CD14-positive monocyte (primary cell): ENCODE results near the gene DGKK. TPM values are rescaled to one million over a fixed set of nuclear protein-coding genes. Genes with fewer than 3 reads are reported as not detected.
A peak's percentile ranks its signal among the peaks of the same experiment; 100 is the strongest.

Experiments used
- DNase-seq, 3 donors: peaks; one replicate each; pipeline ENCODE4 v3.0.0-alpha.2; 2011 to 2022
- H2AFZ ChIP-seq: 2 replicates; pipeline ENCODE4 v1.6.0; 2012; ENCODE audit warnings: mild to moderate bottlenecking, low read depth, low read length, inconsistent platforms; ENCODE audit not compliant: insufficient read depth, poor library complexity, severe bottlenecking
- H3K27ac ChIP-seq, 2 donors: 1 replicate in 1 of 2; 2 replicates in 1 of 2; pipeline ENCODE4 v1.5.1; 2012 to 2013; ENCODE audit warnings: low read length in 2 of 2, control low read depth in 1 of 2, inconsistent platforms in 1 of 2, low read depth in 1 of 2, mild to moderate bottlenecking in 1 of 2
- H3K27me3 ChIP-seq, 2 donors: one replicate each; pipeline versions ENCODE4 v1.6.0 to v1.6.1; 2011 to 2013; ENCODE audit warnings: low read length in 2 of 2; ENCODE audit not compliant: control insufficient read depth in 2 of 2, insufficient read depth in 2 of 2
- H3K36me3 ChIP-seq, 2 donors: replicated peaks in 1 of 2; 1 replicate in 1 of 2; 2 replicates in 1 of 2; pipeline versions ENCODE4 v1.5.1 to v1.6.1; 2012 to 2013; ENCODE audit warnings: low read length in 2 of 2, control low read depth in 1 of 2, inconsistent platforms in 1 of 2, mild to moderate bottlenecking in 1 of 2; ENCODE audit not compliant: insufficient read depth in 2 of 2, control insufficient read depth in 1 of 2
- H3K4me1 ChIP-seq, 2 donors: 1 replicate in 1 of 2; 2 replicates in 1 of 2; pipeline versions ENCODE4 v1.5.1 to v1.6.1; 2012 to 2013; ENCODE audit warnings: low read length in 2 of 2, control low read depth in 1 of 2, inconsistent platforms in 1 of 2, mild to moderate bottlenecking in 1 of 2, moderate library complexity in 1 of 2; ENCODE audit not compliant: insufficient read depth in 2 of 2, control insufficient read depth in 1 of 2
- H3K4me2 ChIP-seq: replicated peaks from 2 replicates; pipeline ENCODE3; 2012; ENCODE audit warnings: low read length, moderate library complexity, mild to moderate bottlenecking; ENCODE audit not compliant: poor library complexity, severe bottlenecking; ENCODE audit errors: extremely low read depth
- H3K4me3 ChIP-seq, 3 experiments: fragments of 200-600 bp in 1 of 3; sonication (generic) in 1 of 3; replicated peaks in 1 of 3; 1 replicate in 2 of 3; 2 replicates in 1 of 3; pipeline ENCODE4 v1.5.1; 2011 to 2013; ENCODE audit warnings: low read length in 3 of 3, mild to moderate bottlenecking in 3 of 3, control low read depth in 2 of 3, low read depth in 2 of 3, inconsistent platforms in 1 of 3, moderate library complexity in 1 of 3
- H3K79me2 ChIP-seq: 2 replicates; pipeline ENCODE4 v1.6.0; 2012; ENCODE audit warnings: mild to moderate bottlenecking, control low read depth, inconsistent platforms, low read length, moderate library complexity; ENCODE audit not compliant: insufficient read depth
- H3K9ac ChIP-seq: 2 replicates; pipeline ENCODE4 v1.6.0; 2017; ENCODE audit warnings: low read length, mild to moderate bottlenecking; ENCODE audit not compliant: insufficient read depth, poor library complexity, severe bottlenecking
- H3K9me3 ChIP-seq, 2 donors: replicated peaks in 1 of 2; 1 replicate in 1 of 2; 2 replicates in 1 of 2; pipeline versions ENCODE4 v1.5.1 to v1.6.1; 2012 to 2013; ENCODE audit warnings: low read length in 2 of 2, control low read depth in 1 of 2; ENCODE audit not compliant: control insufficient read depth in 1 of 2, insufficient read depth in 1 of 2
- H4K20me1 ChIP-seq: 2 replicates; pipeline ENCODE4 v1.6.0; 2012; ENCODE audit warnings: mild to moderate bottlenecking, low read length, control low read depth, moderate library complexity; ENCODE audit not compliant: insufficient read depth
- H3K27ac Mint-ChIP-seq, 7 donors: one replicate each; pipeline ENCODE4 v1.8.0; 2020; ENCODE audit warnings: mild to moderate bottlenecking in 7 of 7, mixed read lengths in 7 of 7, moderate library complexity in 6 of 7, inconsistent platforms in 2 of 7
- H3K27me3 Mint-ChIP-seq, 3 donors: one replicate each; pipeline ENCODE4 v1.8.0; 2021 to 2022; ENCODE audit warnings: low read depth in 3 of 3, mild to moderate bottlenecking in 3 of 3, mixed read lengths in 3 of 3, moderate library complexity in 3 of 3, inconsistent platforms in 1 of 3
- H3K36me3 Mint-ChIP-seq, 2 donors: one replicate each; pipeline ENCODE4 v1.8.0; 2020; ENCODE audit warnings: mixed read lengths in 2 of 2, inconsistent platforms in 1 of 2, mild to moderate bottlenecking in 1 of 2
- H3K4me1 Mint-ChIP-seq: one replicate; pipeline ENCODE4 v1.8.0; 2020; ENCODE audit warnings: mild to moderate bottlenecking, mixed read lengths
- H3K4me3 Mint-ChIP-seq, 2 donors: one replicate each; pipeline ENCODE4 v1.8.0; 2020; ENCODE audit warnings: mild to moderate bottlenecking in 2 of 2, mixed read lengths in 2 of 2, moderate library complexity in 1 of 2
- H3K9me3 Mint-ChIP-seq, 7 donors: one replicate each; pipeline ENCODE4 v1.8.0; 2020 to 2022; ENCODE audit warnings: mixed read lengths in 7 of 7, mild to moderate bottlenecking in 6 of 7, moderate library complexity in 6 of 7, inconsistent platforms in 2 of 7
- WGBS: methylation state at CpG from one replicate; pipeline ENCODE4 v1.1.5; 2013; ENCODE audit warnings: missing lambda C conversion rate; ENCODE audit not compliant: insufficient coverage; 5-methylcytosine and 5-hydroxymethylcytosine counted together
- intact Hi-C, 2 donors: fragments of 100-400 bp; cut with micrococcal nuclease; formaldehyde crosslinking; loops; one replicate each; pipeline versions ENCODE4 v1.15.0 to v1.15.1; 2023
- polyA plus RNA-seq, 3 donors: library from polyadenylated mRNA; depleted of rRNA in 1 of 3; unstranded in 2 of 3; stranded (reverse) in 1 of 3; fragments of 300-500 nt in 2 of 3; fragments of >200 nt in 1 of 3; fragmentation: Illumina TruSeq in 2 of 3; gene quantifications; 1 replicate in 2 of 3; 2 replicates in 1 of 3; pipeline ENCODE4 v1.2.3, GENCODE V29; 2012 to 2021
- TF ChIP-seq, protein P1 (sequence below): fragments of 200-600 bp; IDR thresholded peaks from one replicate; pipeline ENCODE4 v1.8.0; 2022; ENCODE audit warnings: antibody characterized with exemption, mild to moderate bottlenecking

DGKK gene
- polyA plus RNA-seq, 3 donors = not detected

DNA sequence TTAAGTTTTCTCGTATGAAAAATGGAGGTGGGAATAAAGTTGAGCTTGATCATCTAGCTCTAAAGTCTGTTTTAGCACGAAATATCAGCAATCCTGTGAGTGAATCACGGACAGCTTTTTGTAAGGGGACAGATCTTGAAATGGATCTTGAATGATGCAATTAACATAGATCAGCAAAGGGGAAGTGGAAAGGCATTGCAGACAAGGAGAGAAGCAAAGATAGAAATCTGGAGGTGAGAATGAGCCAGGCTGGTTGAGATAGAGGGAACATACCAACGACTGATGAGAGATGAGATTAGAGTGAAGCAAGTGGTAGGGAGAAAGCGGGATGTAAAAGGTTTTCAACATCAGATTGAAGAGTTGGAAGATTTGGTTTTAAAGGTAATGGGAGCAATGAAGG is 4.6 kb upstream of the DGKK start:
- Mint-ChIP-seq H3K27me3 (peaks cover 32 to 48% (median 36%) of the 10 kb centered on the region in 3 donors), H3K4me3 (no peak overlapping the region)

GRCh38 chrX:50471390-50471789 is 765 bp upstream of the DGKK start:
- Mint-ChIP-seq H3K27me3 (peaks cover 52 to 79% (median 67%) of the 10 kb centered on the region in 3 donors), H3K27ac (no peak overlapping the region), H3K9me3 (peaks cover 0 to 25% (median 10%) of the 10 kb centered on the region in 7 donors), H3K4me1 (peaks cover 14% of the 10 kb centered on the region), H3K36me3 (no peaks in the 10 kb centered on the region), H3K4me3 (peak overlapping the region in 1 of 2 donors; percentile 71)
- DNase-seq = no peak
- Histone ChIP-seq H2AFZ (no peak overlapping the region), H3K4me3 (no peak overlapping the region), H3K36me3 (no peaks in the 10 kb centered on the region), H3K79me2 (no peaks in the 10 kb centered on the region), H3K9me3 (peaks cover 0 to 11% of the 10 kb centered on the region in 2 donors), H3K4me2 (no peak overlapping the region), H4K20me1 (no peaks in the 10 kb centered on the region), H3K27ac (no peak overlapping the region), H3K27me3 (peaks cover 63 to 79% of the 10 kb centered on the region in 2 donors), H3K9ac (no peak overlapping the region), H3K4me1 (no peaks in the 10 kb centered on the region)
- WGBS = 0% methylated on average over 11 of the region's 23 CpGs
- intact Hi-C loops = no loop called here
- TF ChIP-seq, protein P1, sequence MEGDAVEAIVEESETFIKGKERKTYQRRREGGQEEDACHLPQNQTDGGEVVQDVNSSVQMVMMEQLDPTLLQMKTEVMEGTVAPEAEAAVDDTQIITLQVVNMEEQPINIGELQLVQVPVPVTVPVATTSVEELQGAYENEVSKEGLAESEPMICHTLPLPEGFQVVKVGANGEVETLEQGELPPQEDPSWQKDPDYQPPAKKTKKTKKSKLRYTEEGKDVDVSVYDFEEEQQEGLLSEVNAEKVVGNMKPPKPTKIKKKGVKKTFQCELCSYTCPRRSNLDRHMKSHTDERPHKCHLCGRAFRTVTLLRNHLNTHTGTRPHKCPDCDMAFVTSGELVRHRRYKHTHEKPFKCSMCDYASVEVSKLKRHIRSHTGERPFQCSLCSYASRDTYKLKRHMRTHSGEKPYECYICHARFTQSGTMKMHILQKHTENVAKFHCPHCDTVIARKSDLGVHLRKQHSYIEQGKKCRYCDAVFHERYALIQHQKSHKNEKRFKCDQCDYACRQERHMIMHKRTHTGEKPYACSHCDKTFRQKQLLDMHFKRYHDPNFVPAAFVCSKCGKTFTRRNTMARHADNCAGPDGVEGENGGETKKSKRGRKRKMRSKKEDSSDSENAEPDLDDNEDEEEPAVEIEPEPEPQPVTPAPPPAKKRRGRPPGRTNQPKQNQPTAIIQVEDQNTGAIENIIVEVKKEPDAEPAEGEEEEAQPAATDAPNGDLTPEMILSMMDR = no peak

More for the DNA sequence above, 4.6 kb upstream of the DGKK start:
- H3K36me3 ChIP-seq = no peaks in the 10 kb centered on the region
- no peak overlapping the region for H3K4me2 ChIP-seq
- TF ChIP-seq, protein P1 = no peak
- no peaks in the 10 kb centered on the region for H3K79me2 ChIP-seq
- no peak for DNase-seq
- H3K4me1 ChIP-seq = no peaks in the 10 kb centered on the region
- peaks cover 10% of the 10 kb centered on the region for H3K4me1 Mint-ChIP-seq
- no peak overlapping the region for H3K27ac ChIP-seq
- H3K27ac Mint-ChIP-seq = no peak overlapping the region
- no peak overlapping the region for H2AFZ ChIP-seq
- peaks cover 39 to 43% of the 10 kb centered on the region in 2 donors for H3K27me3 ChIP-seq
- H3K4me3 ChIP-seq = no peak overlapping the region
- H4K20me1 ChIP-seq = no peaks in the 10 kb centered on the region
- no peaks in the 10 kb centered on the region for H3K36me3 Mint-ChIP-seq
- H3K9me3 ChIP-seq = no peaks in the 10 kb centered on the region
- H3K9ac ChIP-seq = no peak overlapping the region
- intact Hi-C loops = no loop called here
- WGBS = 38% methylated on average over 2 of the region's 5 CpGs
- peaks cover 0 to 13% (median 4%) of the 10 kb centered on the region in 7 donors for H3K9me3 Mint-ChIP-seq
